Heart left ventricle (tissue), 13 donors: ENCODE measurements around the gene CUX1.

Source experiments
- CTCF ChIP-seq, 12 donors: fragments of 200-600 bp; sonication (generic) in 4 of 12; IDR thresholded peaks; one replicate each; pipeline versions ENCODE4 v1.5.0 to v1.8.0; 2018 to 2022; ENCODE audit warnings: antibody characterized with exemption in 12 of 12, mild to moderate bottlenecking in 5 of 12
- POLR2A ChIP-seq, 2 donors: fragments of 450-650 bp; IDR thresholded peaks; one replicate each; pipeline ENCODE4 v1.6.1; 2017; ENCODE audit warnings: antibody characterized with exemption in 2 of 2, mild to moderate bottlenecking in 2 of 2, moderate library complexity in 2 of 2
- donor health status: ischemic (EF 13 %, LVEDD 7.1; RV severe dilation, severe dysfunction).
- donor health status: DM: no; HTN: yes; CAD: no.
- donor health status: DM: no; HTN: no; CAD: no.
- donor health status: ischemic (EF 25% LVEDD 6.9; RV normal size, moderate dysfunction).
- donor health status: ischemic (EF 25% LVEDD 5.7; RV mildly dilated, moderate dysfunction).
- donor health status: ischemic (EF 35%, LVEDD 5.7; RV mildly dilated, moderate dysfunction).
- donor health status: nonischemic (EF 11% LVEDD 7.7; RV severe dilation, severe dysfunction).
- donor health status: DM: yes; HTN: yes; CAD: no.
- donor health status: PGD.
- donor health status: ischemic (EF 29% LVEDD 5.4; RV normal size, mild dysfunction).
- donor health status: nonischemic (EF 23%, LVEDD 6.1; RV moderate dilation, normal function).

DNA sequence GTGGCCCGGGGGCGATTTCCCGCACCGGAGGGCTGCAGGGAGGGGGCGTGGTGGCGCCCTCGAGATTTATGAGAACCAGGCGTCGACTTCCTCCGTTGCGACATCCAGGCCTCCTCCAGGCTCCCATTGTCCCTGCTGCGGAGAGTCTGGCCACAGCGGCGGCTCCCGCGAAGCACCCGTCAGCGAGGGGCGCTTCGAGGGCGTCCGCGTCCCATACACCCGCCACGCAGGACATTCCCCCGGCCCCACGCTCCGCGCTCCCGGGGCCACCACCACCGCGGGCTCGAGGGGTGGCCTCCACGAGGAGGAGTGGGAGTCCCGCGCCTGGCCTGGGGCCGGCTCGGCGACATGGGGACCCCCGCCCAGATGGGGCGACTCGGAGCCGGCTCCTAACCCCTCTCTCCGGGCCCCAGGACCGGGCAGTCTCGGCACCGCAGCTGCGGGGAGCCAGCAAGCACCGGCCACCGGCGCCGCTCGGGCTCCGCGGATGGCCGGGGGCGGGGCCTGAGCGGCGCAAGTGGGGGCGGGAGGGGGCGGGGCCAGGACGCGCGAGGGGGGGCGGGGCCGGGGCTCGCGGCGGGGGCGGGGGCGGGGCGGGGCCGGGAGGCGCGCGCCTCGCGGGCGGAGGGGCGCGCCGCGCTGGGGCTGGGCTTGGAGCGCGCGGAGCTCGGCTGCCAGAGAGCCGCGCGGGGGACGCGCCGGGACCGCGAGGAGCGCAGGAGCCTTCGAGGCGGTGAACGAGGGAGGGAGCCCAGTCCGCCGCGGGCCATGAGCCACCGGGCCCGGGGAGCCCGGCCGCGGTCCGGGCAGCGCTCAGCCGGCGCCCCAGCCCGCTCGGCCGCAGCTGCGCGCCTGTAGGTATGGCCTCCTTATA, 469.0 kb downstream of the CUX1 start, which contains the start of gene SH2B2:
- TF ChIP-seq CTCF (IDR thresholded peaks at IDR 0.05) = peak in 2 of 12 donors; percentile 10 to 14
- TF ChIP-seq POLR2A (IDR thresholded peaks at IDR 0.05) = peak in 1 of 2 donors; percentile 72
